Measurements from ENCODE around the gene WWTR1. TPM values are rescaled to one million over a fixed set of nuclear protein-coding genes. Genes with fewer than 3 reads are reported as not detected.

Gene WWTR1
- total RNA-seq, 1 experiment from 2014 or later, result 24.4 TPM

GRCh38 chr3:149593418-149594160, 64.2 kb downstream of the WWTR1 start:
- Histone ChIP-seq H3K56ac (ENCODE audit: insufficient read length, low read depth, low read length) (no peak overlapping the region), H3K27ac (ENCODE audit: insufficient read length, low read depth, low read length) (no peak overlapping the region), H4K8ac (replicated peaks; ENCODE audit: insufficient read length, low read depth, low read length) (no peak overlapping the region), H3K4me2 (ENCODE audit: insufficient read depth, insufficient read length, low read length) (no peak overlapping the region), H3K9me3 (ENCODE audit: control insufficient read depth, low read depth, low read length) (no peaks in the 10 kb centered on the region), H3K23me2 (ENCODE audit: insufficient read length, low read depth, low read length, poor library complexity, severe bottlenecking) (no peaks in the 10 kb centered on the region), H3K14ac (ENCODE audit: insufficient read depth, low read length) (no peak overlapping the region), H2AK5ac (ENCODE audit: insufficient read length, low read length) (no peak overlapping the region), H2BK15ac (ENCODE audit: low read depth, low read length) (no peak overlapping the region), H3K23ac (ENCODE audit: insufficient read length, low read depth, low read length) (no peak overlapping the region), H4K20me1 (ENCODE audit: control insufficient read depth, insufficient read depth, insufficient read length) (no peaks in the 10 kb centered on the region), H3K27me3 (ENCODE audit: insufficient read depth, low read length) (no peaks in the 10 kb centered on the region), H3K9ac (ENCODE audit: extremely low read depth, insufficient read length, low read length) (no peak overlapping the region), H3K79me2 (ENCODE audit: insufficient read depth, low read length) (peaks cover 1% of the 10 kb centered on the region; the same call in 1 of the 2 replicates), H3K79me1 (ENCODE audit: insufficient read depth, low read depth, low read length, poor library complexity, severe bottlenecking) (no peaks in the 10 kb centered on the region), H3K4me1 (ENCODE audit: insufficient read depth, low read length) (peaks cover 3% of the 10 kb centered on the region), H4K91ac (ENCODE audit: insufficient read length, low read depth, low read length) (no peak overlapping the region), H3K18ac (ENCODE audit: insufficient read length, low read depth, low read length) (no peak overlapping the region), H2BK20ac (ENCODE audit: low read depth, low read length, poor library complexity, severe bottlenecking) (no peak overlapping the region), H3T11ph (ENCODE audit: low read length) (no peak overlapping the region), H2BK5ac (ENCODE audit: insufficient read length, low read length) (no peak overlapping the region), H2AFZ (ENCODE audit: low read length) (no peak overlapping the region), H4K5ac (ENCODE audit: insufficient read length, low read depth, low read length) (no peak overlapping the region), H2BK12ac (ENCODE audit: insufficient read length, low read depth, low read length) (no peak overlapping the region), H3K4ac (ENCODE audit: low read depth, low read length) (no peak overlapping the region), H2BK120ac (ENCODE audit: low read depth, low read length, poor library complexity, severe bottlenecking) (no peak overlapping the region)
- no peak for DNase-seq
- no CpG with 5 or more reads among the region's 8 CpGs for WGBS (ENCODE audit: extremely low coverage, insufficient read length, low lambda C conversion rate)
- Mint-ChIP-seq H3K36me3 (ENCODE audit: insufficient read depth in 1 of 3, low read depth in 3 of 3) (no peaks in the 10 kb centered on the region; a peak in 1 of 7 replicates), H3K27me3 (ENCODE audit: low read depth) (no peaks in the 10 kb centered on the region), H3K4me1 (peaks cover 19 to 29% of the 10 kb centered on the region in 2 experiments), H3K27ac (peak overlapping the region in 2 of 3 experiments; percentile 14 to 62; a peak in 5 of 7 replicates), H3K4me3 (no peak overlapping the region), H3K9me3 (no peaks in the 10 kb centered on the region)
- no peak for TF ChIP-seq CTCF (conservative IDR thresholded peaks at IDR 0.05)
